ENCODE results near the gene DLGAP4.

GRCh38 chr20:36434383-36434782, 128.2 kb downstream of the DLGAP4 start:
- TF ChIP-seq EZH2 (IDR thresholded peaks at IDR 0.05; ENCODE audit: insufficient read depth, poor library complexity, severe bottlenecking) (no peak), EZH2phosphoT487 (IDR thresholded peaks at IDR 0.05; ENCODE audit: insufficient read depth, low read depth) (no peak)
